Heart left ventricle (tissue), 13 donors: ENCODE data around the gene ITGBL1.

Source experiments
- CTCF ChIP-seq, 12 donors: fragments of 200-600 bp; sonication (generic) in 4 of 12; IDR thresholded peaks; one replicate each; pipeline versions ENCODE4 v1.5.0 to v1.8.0; 2018 to 2022; ENCODE audit warnings: antibody characterized with exemption in 12 of 12, mild to moderate bottlenecking in 5 of 12
- POLR2A ChIP-seq, 2 donors: fragments of 450-650 bp; IDR thresholded peaks; one replicate each; pipeline ENCODE4 v1.6.1; 2017; ENCODE audit warnings: antibody characterized with exemption in 2 of 2, mild to moderate bottlenecking in 2 of 2, moderate library complexity in 2 of 2
- donor health status: ischemic (EF 13 %, LVEDD 7.1; RV severe dilation, severe dysfunction).
- donor health status: DM: no; HTN: yes; CAD: no.
- donor health status: DM: no; HTN: no; CAD: no.
- donor health status: ischemic (EF 25% LVEDD 6.9; RV normal size, moderate dysfunction).
- donor health status: ischemic (EF 25% LVEDD 5.7; RV mildly dilated, moderate dysfunction).
- donor health status: ischemic (EF 35%, LVEDD 5.7; RV mildly dilated, moderate dysfunction).
- donor health status: nonischemic (EF 11% LVEDD 7.7; RV severe dilation, severe dysfunction).
- donor health status: DM: yes; HTN: yes; CAD: no.
- donor health status: PGD.
- donor health status: ischemic (EF 29% LVEDD 5.4; RV normal size, mild dysfunction).
- donor health status: nonischemic (EF 23%, LVEDD 6.1; RV moderate dilation, normal function).

DNA sequence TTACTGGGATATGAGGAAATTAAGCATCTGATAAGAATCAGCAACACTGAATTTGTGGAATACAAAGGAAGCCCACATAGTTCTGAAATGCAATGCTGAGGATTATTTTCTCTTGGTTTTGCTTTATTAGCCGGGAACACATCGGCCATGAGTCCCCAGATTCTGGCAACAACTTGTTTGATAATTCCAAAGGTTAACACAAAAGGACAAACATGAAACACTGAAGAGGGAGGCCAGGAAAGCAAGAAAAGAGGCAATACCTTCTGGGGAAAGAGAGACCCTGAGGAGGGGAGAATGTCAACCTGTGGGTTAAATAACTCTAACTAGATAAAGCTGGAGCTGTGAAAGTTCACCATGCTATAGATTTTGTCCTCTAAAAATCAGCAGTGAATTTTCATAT lies 285.9 kb downstream of the ITGBL1 start:
- TF ChIP-seq POLR2A (IDR thresholded peaks at IDR 0.05) (no peak), CTCF (IDR thresholded peaks at IDR 0.05) (no peak)
